ENCODE results near the gene NFIA.

NFIA gene

GRCh38 chr1:61487801-61488200 is 405.4 kb downstream of the NFIA start:
- H3K27me3 Mint-ChIP-seq (ENCODE audit: low read depth) = peaks cover 4% of the 10 kb centered on the region
- H3K36me3 Mint-ChIP-seq (ENCODE audit: low read depth) = no peaks in the 10 kb centered on the region
- no peak overlapping the region for H3K27ac Mint-ChIP-seq
- no peaks in the 10 kb centered on the region for H3K9me3 Mint-ChIP-seq
- no peak for DNase-seq (ENCODE audit: low spot score)
- H3K4me3 Mint-ChIP-seq = no peak overlapping the region
- H3K4me1 Mint-ChIP-seq (ENCODE audit: low read depth) = no peaks in the 10 kb centered on the region

- no peak for DNase-seq (ENCODE audit: low spot score)
- Mint-ChIP-seq H3K27ac (no peak overlapping the region), H3K9me3 (no peaks in the 10 kb centered on the region), H3K4me3 (no peak overlapping the region), H3K4me1 (ENCODE audit: low read depth) (no peaks in the 10 kb centered on the region), H3K27me3 (ENCODE audit: low read depth) (peaks cover 4% of the 10 kb centered on the region), H3K36me3 (ENCODE audit: low read depth) (no peaks in the 10 kb centered on the region)
Measured at GRCh38 chr1:61490924-61491323, 408.6 kb downstream of the NFIA start.

GRCh38 chr1:61491497-61491896 is 409.1 kb downstream of the NFIA start:
- DNase-seq (ENCODE audit: low spot score) = no peak
- Mint-ChIP-seq H3K4me1 (ENCODE audit: low read depth) (no peaks in the 10 kb centered on the region), H3K4me3 (no peak overlapping the region), H3K27ac (no peak overlapping the region), H3K36me3 (ENCODE audit: low read depth) (no peaks in the 10 kb centered on the region), H3K27me3 (ENCODE audit: low read depth) (peaks cover 1% of the 10 kb centered on the region), H3K9me3 (no peaks in the 10 kb centered on the region)

- H3K4me1 Mint-ChIP-seq (ENCODE audit: low read depth) = no peaks in the 10 kb centered on the region
- H3K27ac Mint-ChIP-seq = no peak overlapping the region
- no peaks in the 10 kb centered on the region for H3K27me3 Mint-ChIP-seq (ENCODE audit: low read depth)
- no peak for DNase-seq (ENCODE audit: low spot score)
- no peaks in the 10 kb centered on the region for H3K9me3 Mint-ChIP-seq
- H3K4me3 Mint-ChIP-seq = no peak overlapping the region
- H3K36me3 Mint-ChIP-seq (ENCODE audit: low read depth) = no peaks in the 10 kb centered on the region
Measured at GRCh38 chr1:61494000-61494399, 411.6 kb downstream of the NFIA start.

- H3K36me3 Mint-ChIP-seq (ENCODE audit: low read depth) = no peaks in the 10 kb centered on the region
- H3K9me3 Mint-ChIP-seq = no peaks in the 10 kb centered on the region
- no peaks in the 10 kb centered on the region for H3K4me1 Mint-ChIP-seq (ENCODE audit: low read depth)
- DNase-seq (ENCODE audit: low spot score) = no peak
- no peak overlapping the region for H3K4me3 Mint-ChIP-seq
- no peak overlapping the region for H3K27ac Mint-ChIP-seq
- peaks cover 2% of the 10 kb centered on the region for H3K27me3 Mint-ChIP-seq (ENCODE audit: low read depth)
Measured at GRCh38 chr1:61496501-61496900, 414.1 kb downstream of the NFIA start.

- no peaks in the 10 kb centered on the region for H3K4me1 Mint-ChIP-seq (ENCODE audit: low read depth)
- peaks cover 2% of the 10 kb centered on the region for H3K27me3 Mint-ChIP-seq (ENCODE audit: low read depth)
- H3K27ac Mint-ChIP-seq = no peak overlapping the region
- no peak overlapping the region for H3K4me3 Mint-ChIP-seq
- DNase-seq (ENCODE audit: low spot score) = no peak
- no peaks in the 10 kb centered on the region for H3K36me3 Mint-ChIP-seq (ENCODE audit: low read depth)
- no peaks in the 10 kb centered on the region for H3K9me3 Mint-ChIP-seq
Measured at GRCh38 chr1:61497013-61497412, 414.7 kb downstream of the NFIA start.

GRCh38 chr1:61498342-61498741 is 416.0 kb downstream of the NFIA start:
- Mint-ChIP-seq H3K27ac (no peak overlapping the region), H3K4me3 (no peak overlapping the region), H3K27me3 (ENCODE audit: low read depth) (peaks cover 2% of the 10 kb centered on the region), H3K36me3 (ENCODE audit: low read depth) (no peaks in the 10 kb centered on the region), H3K4me1 (ENCODE audit: low read depth) (no peaks in the 10 kb centered on the region), H3K9me3 (no peaks in the 10 kb centered on the region)
- no peak for DNase-seq (ENCODE audit: low spot score)

- DNase-seq (ENCODE audit: low spot score) = no peak
- H3K36me3 Mint-ChIP-seq (ENCODE audit: low read depth) = no peaks in the 10 kb centered on the region
- H3K9me3 Mint-ChIP-seq = no peaks in the 10 kb centered on the region
- no peaks in the 10 kb centered on the region for H3K4me1 Mint-ChIP-seq (ENCODE audit: low read depth)
- H3K27me3 Mint-ChIP-seq (ENCODE audit: low read depth) = peaks cover 4% of the 10 kb centered on the region
- H3K27ac Mint-ChIP-seq = no peak overlapping the region
- no peak overlapping the region for H3K4me3 Mint-ChIP-seq
Measured at GRCh38 chr1:61501971-61502916, 419.9 kb downstream of the NFIA start.

GRCh38 chr1:61504305-61504704 is 421.9 kb downstream of the NFIA start:
- Mint-ChIP-seq H3K4me3 (no peak overlapping the region), H3K27ac (no peak overlapping the region), H3K36me3 (ENCODE audit: low read depth) (no peaks in the 10 kb centered on the region), H3K9me3 (no peaks in the 10 kb centered on the region), H3K4me1 (ENCODE audit: low read depth) (no peaks in the 10 kb centered on the region), H3K27me3 (ENCODE audit: low read depth) (peaks cover 5% of the 10 kb centered on the region)
- DNase-seq (ENCODE audit: low spot score) = no peak

GRCh38 chr1:61504852-61505390 is 422.6 kb downstream of the NFIA start:
- DNase-seq (ENCODE audit: low spot score) = no peak
- H3K4me1 Mint-ChIP-seq (ENCODE audit: low read depth) = no peaks in the 10 kb centered on the region
- H3K4me3 Mint-ChIP-seq = no peak overlapping the region
- H3K27me3 Mint-ChIP-seq (ENCODE audit: low read depth) = peaks cover 5% of the 10 kb centered on the region
- H3K27ac Mint-ChIP-seq = no peak overlapping the region
- no peaks in the 10 kb centered on the region for H3K36me3 Mint-ChIP-seq (ENCODE audit: low read depth)
- H3K9me3 Mint-ChIP-seq = no peaks in the 10 kb centered on the region

- no peaks in the 10 kb centered on the region for H3K9me3 Mint-ChIP-seq
- DNase-seq (ENCODE audit: low spot score) = no peak
- H3K27ac Mint-ChIP-seq = no peak overlapping the region
- no peaks in the 10 kb centered on the region for H3K4me1 Mint-ChIP-seq (ENCODE audit: low read depth)
- no peaks in the 10 kb centered on the region for H3K36me3 Mint-ChIP-seq (ENCODE audit: low read depth)
- no peak overlapping the region for H3K4me3 Mint-ChIP-seq
- peaks cover 3% of the 10 kb centered on the region for H3K27me3 Mint-ChIP-seq (ENCODE audit: low read depth)
Measured at GRCh38 chr1:61506236-61506635, 423.9 kb downstream of the NFIA start.

GRCh38 chr1:61506944-61507500 is 424.7 kb downstream of the NFIA start:
- no peaks in the 10 kb centered on the region for H3K9me3 Mint-ChIP-seq
- no peaks in the 10 kb centered on the region for H3K36me3 Mint-ChIP-seq (ENCODE audit: low read depth)
- peaks cover 3% of the 10 kb centered on the region for H3K27me3 Mint-ChIP-seq (ENCODE audit: low read depth)
- no peak overlapping the region for H3K4me3 Mint-ChIP-seq
- no peak for DNase-seq (ENCODE audit: low spot score)
- no peak overlapping the region for H3K27ac Mint-ChIP-seq
- no peaks in the 10 kb centered on the region for H3K4me1 Mint-ChIP-seq (ENCODE audit: low read depth)
